Measurements from ENCODE around the gene TLL1.

TLL1 gene

GRCh38 chr4:165872461-165873297 is at the start of gene TLL1:
TLL1 (plus strand) TSS chr4:165873237; CDS start chr4:165873905, 668 bp downstream.
- H3K4me3 ChIP-seq (ENCODE audit: low read depth, low read length) = no peak within 1 kb of the TSS
- no peak for TF ChIP-seq CTCF (IDR thresholded peaks at IDR 0.05; ENCODE audit: low read depth, low read length)

- no peak for TF ChIP-seq CTCF (IDR thresholded peaks at IDR 0.05; ENCODE audit: low read depth, low read length)
- H3K4me3 ChIP-seq (ENCODE audit: low read depth, low read length) = no peak overlapping the region
Observed at GRCh38 chr4:165826166-165826565, 46.9 kb upstream of the TLL1 start.

GRCh38 chr4:165827018-165827417 is 46.0 kb upstream of the TLL1 start:
- TF ChIP-seq CTCF (IDR thresholded peaks at IDR 0.05; ENCODE audit: low read depth, low read length) = no peak
- no peak overlapping the region for H3K4me3 ChIP-seq (ENCODE audit: low read depth, low read length)

- no peak overlapping the region for H3K4me3 ChIP-seq (ENCODE audit: low read depth, low read length)
Observed at GRCh38 chr4:165828928-165829327, 44.1 kb upstream of the TLL1 start.

GRCh38 chr4:165834116-165834515 is 38.9 kb upstream of the TLL1 start:
- H3K4me3 ChIP-seq (ENCODE audit: low read depth, low read length) = no peak overlapping the region
- TF ChIP-seq CTCF (IDR thresholded peaks at IDR 0.05; ENCODE audit: low read depth, low read length) = no peak

More at GRCh38 chr4:165828928-165829327, 44.1 kb upstream of the TLL1 start:
- no peak for TF ChIP-seq CTCF (IDR thresholded peaks at IDR 0.05; ENCODE audit: low read depth, low read length)

GRCh38 chr4:165838575-165838974 is 34.5 kb upstream of the TLL1 start:
- H3K4me3 ChIP-seq (ENCODE audit: low read depth, low read length) = no peak overlapping the region
- no peak for TF ChIP-seq CTCF (IDR thresholded peaks at IDR 0.05; ENCODE audit: low read depth, low read length)

- no peak overlapping the region for H3K4me3 ChIP-seq (ENCODE audit: low read depth, low read length)
- no peak for TF ChIP-seq CTCF (IDR thresholded peaks at IDR 0.05; ENCODE audit: low read depth, low read length)
Observed at GRCh38 chr4:165839615-165840333, 33.3 kb upstream of the TLL1 start.
